HUES6 (cell line): ENCODE measurements around the gene TGFA.

Experiments used
- H3K27ac ChIP-seq: 2 replicates; pipeline ENCODE4 v1.7.0; 2013; ENCODE audit warnings: low read depth, mild to moderate bottlenecking, low read length, inconsistent platforms
- H3K27me3 ChIP-seq: 2 replicates; pipeline ENCODE4 v1.6.1; 2013; ENCODE audit warnings: low read length; ENCODE audit not compliant: control insufficient read depth, insufficient read depth
- H3K36me3 ChIP-seq: 2 replicates; pipeline ENCODE4 v1.6.1; 2013; ENCODE audit warnings: low read length; ENCODE audit not compliant: control insufficient read depth, insufficient read depth
- H3K4me1 ChIP-seq: 2 replicates; pipeline ENCODE4 v1.6.1; 2013; ENCODE audit warnings: low read length; ENCODE audit not compliant: control insufficient read depth, insufficient read depth
- H3K4me3 ChIP-seq: 2 replicates; pipeline ENCODE4 v1.5.1; 2013; ENCODE audit warnings: low read depth, low read length
- H3K9ac ChIP-seq: one replicate; pipeline ENCODE4 v1.6.1; 2013; ENCODE audit warnings: mild to moderate bottlenecking, low read length
- H3K9me3 ChIP-seq: 2 replicates; pipeline ENCODE4 v1.6.1; 2013; ENCODE audit warnings: low read depth, low read length; ENCODE audit not compliant: control insufficient read depth, insufficient read depth

Gene TGFA

GRCh38 chr2:70534183-70534836, 19.3 kb downstream of the TGFA start:
- peaks cover 9% of the 10 kb centered on the region; the same call in 1 of the 2 replicates for H3K4me1 ChIP-seq
- H3K4me3 ChIP-seq = no peak overlapping the region
- no peak overlapping the region for H3K27ac ChIP-seq
- peaks cover 10% of the 10 kb centered on the region; the same call in 1 of the 2 replicates for H3K9me3 ChIP-seq
- H3K36me3 ChIP-seq = no peaks in the 10 kb centered on the region
- H3K9ac ChIP-seq = no peak overlapping the region
- no peaks in the 10 kb centered on the region for H3K27me3 ChIP-seq

- Histone ChIP-seq H3K36me3 (no peaks in the 10 kb centered on the region), H3K9ac (no peak overlapping the region), H3K9me3 (peaks cover 7% of the 10 kb centered on the region; the same call in 1 of the 2 replicates), H3K4me3 (no peak overlapping the region), H3K27ac (no peak overlapping the region), H3K27me3 (no peaks in the 10 kb centered on the region), H3K4me1 (peaks cover 9% of the 10 kb centered on the region; the same call in 1 of the 2 replicates)
Measured at GRCh38 chr2:70532244-70532935, 21.2 kb downstream of the TGFA start.

DNA sequence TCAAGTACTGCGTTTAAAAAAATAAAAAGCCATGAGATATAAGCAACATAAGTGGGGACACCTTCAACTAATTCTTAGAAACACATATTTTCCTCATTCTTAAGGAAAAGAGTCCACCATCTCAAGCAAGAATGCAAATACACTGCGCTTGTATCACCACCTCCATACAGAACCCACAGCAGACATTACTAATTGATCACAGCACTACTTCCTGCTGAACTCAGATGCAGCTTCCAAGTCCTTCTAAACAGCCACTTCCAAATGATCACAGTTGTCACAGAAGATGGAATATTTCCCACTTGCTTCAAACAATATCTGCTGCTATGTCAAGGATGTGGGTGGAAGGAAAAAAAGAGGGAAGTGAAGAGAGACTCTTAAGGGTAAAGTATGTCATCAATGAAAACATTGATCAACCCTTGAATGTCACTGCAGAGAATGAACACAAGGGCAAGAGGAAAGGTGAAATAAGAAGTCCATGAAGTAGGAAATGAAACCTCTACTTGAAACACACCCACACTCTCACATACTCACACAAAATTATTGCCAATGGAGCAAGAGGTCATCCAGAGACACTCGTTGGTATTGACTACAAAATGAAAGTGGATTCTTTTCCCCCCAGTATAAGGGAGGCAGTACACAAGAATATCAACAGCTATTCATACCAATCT, 22.1 kb downstream of the TGFA start:
- H3K27me3 ChIP-seq = no peaks in the 10 kb centered on the region
- no peak overlapping the region for H3K27ac ChIP-seq
- peaks cover 9% of the 10 kb centered on the region; the same call in 1 of the 2 replicates for H3K4me1 ChIP-seq
- H3K4me3 ChIP-seq = no peak overlapping the region
- no peak overlapping the region for H3K9ac ChIP-seq
- H3K36me3 ChIP-seq = no peaks in the 10 kb centered on the region
- H3K9me3 ChIP-seq = peaks cover 7% of the 10 kb centered on the region; the same call in 1 of the 2 replicates

DNA sequence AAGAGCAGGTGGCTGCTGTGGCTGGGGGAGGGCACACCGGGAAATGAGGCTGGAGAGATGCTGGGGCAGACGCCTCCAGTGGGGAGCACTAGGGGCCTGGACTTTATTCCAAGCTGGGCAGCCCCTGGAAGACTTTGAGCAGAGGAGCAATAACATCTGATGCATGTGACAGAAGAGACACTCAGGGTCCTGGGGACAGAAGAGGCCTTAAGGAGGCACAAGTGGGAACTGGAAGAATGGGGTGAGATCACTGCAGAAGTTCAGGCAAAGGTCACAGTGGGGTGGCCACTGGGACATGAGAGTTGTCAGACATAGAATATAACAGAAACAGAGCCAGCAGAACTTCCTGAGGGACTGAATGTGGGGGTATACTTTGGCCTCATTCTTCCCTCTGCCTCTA, 24.0 kb downstream of the TGFA start:
- H3K9ac ChIP-seq = no peak overlapping the region
- no peaks in the 10 kb centered on the region for H3K36me3 ChIP-seq
- no peak overlapping the region for H3K27ac ChIP-seq
- H3K4me1 ChIP-seq = peaks cover 12% of the 10 kb centered on the region
- no peaks in the 10 kb centered on the region for H3K27me3 ChIP-seq
- peaks cover 7% of the 10 kb centered on the region; the same call in 1 of the 2 replicates for H3K9me3 ChIP-seq
- no peak overlapping the region for H3K4me3 ChIP-seq

GRCh38 chr2:70528929-70529328, 24.7 kb downstream of the TGFA start:
- Histone ChIP-seq H3K36me3 (no peaks in the 10 kb centered on the region), H3K4me3 (no peak overlapping the region), H3K27ac (no peak overlapping the region), H3K9ac (no peak overlapping the region), H3K27me3 (no peaks in the 10 kb centered on the region), H3K9me3 (peaks cover 7% of the 10 kb centered on the region; the same call in 1 of the 2 replicates), H3K4me1 (peaks cover 16% of the 10 kb centered on the region)

- no peaks in the 10 kb centered on the region for H3K27me3 ChIP-seq
- peaks cover 20% of the 10 kb centered on the region for H3K4me1 ChIP-seq
- peaks cover 7% of the 10 kb centered on the region; the same call in 1 of the 2 replicates for H3K9me3 ChIP-seq
- H3K36me3 ChIP-seq = no peaks in the 10 kb centered on the region
- H3K27ac ChIP-seq = no peak overlapping the region
- H3K4me3 ChIP-seq = no peak overlapping the region
- no peak overlapping the region for H3K9ac ChIP-seq
Measured at GRCh38 chr2:70528276-70528675, 25.4 kb downstream of the TGFA start.

- Histone ChIP-seq H3K4me3 (no peak overlapping the region), H3K9me3 (peaks cover 7% of the 10 kb centered on the region; the same call in 1 of the 2 replicates), H3K27me3 (no peaks in the 10 kb centered on the region), H3K36me3 (no peaks in the 10 kb centered on the region), H3K9ac (no peak overlapping the region), H3K27ac (no peak overlapping the region), H3K4me1 (peaks cover 18% of the 10 kb centered on the region)
Measured at GRCh38 chr2:70527447-70528080, 26.1 kb downstream of the TGFA start.

- Histone ChIP-seq H3K4me3 (no peak overlapping the region), H3K27ac (no peak overlapping the region), H3K27me3 (no peaks in the 10 kb centered on the region), H3K9me3 (peaks cover 2% of the 10 kb centered on the region; the same call in 1 of the 2 replicates), H3K9ac (no peak overlapping the region), H3K4me1 (peaks cover 15% of the 10 kb centered on the region), H3K36me3 (no peaks in the 10 kb centered on the region)
Measured at GRCh38 chr2:70526126-70526525, 27.5 kb downstream of the TGFA start.

DNA sequence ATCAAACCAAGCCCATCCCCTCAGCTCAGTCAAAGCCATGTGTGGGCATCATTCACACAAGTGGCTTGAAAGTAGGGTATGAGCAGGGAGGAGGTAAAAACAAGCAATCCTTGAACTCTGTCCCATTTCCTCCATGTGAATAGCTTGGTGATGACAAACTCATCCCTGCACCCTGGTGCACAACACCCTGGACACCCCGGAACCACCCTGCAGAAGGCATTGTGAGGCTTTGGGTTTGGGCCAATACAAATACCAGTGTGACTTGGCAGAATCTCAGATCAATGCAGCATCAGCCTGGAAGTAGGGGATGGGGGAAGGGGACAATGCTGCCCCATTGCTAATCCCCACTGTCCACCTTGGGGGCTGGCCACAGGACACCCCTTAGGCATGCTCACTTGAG, 28.6 kb downstream of the TGFA start:
- Histone ChIP-seq H3K36me3 (no peaks in the 10 kb centered on the region), H3K9ac (no peak overlapping the region), H3K4me3 (no peak overlapping the region), H3K27me3 (no peaks in the 10 kb centered on the region), H3K9me3 (no peaks in the 10 kb centered on the region), H3K4me1 (peaks cover 15% of the 10 kb centered on the region), H3K27ac (no peak overlapping the region)

- Histone ChIP-seq H3K36me3 (no peaks in the 10 kb centered on the region), H3K27me3 (no peaks in the 10 kb centered on the region), H3K9ac (peak overlapping the region; percentile 19), H3K4me1 (peaks cover 15% of the 10 kb centered on the region), H3K27ac (no peak overlapping the region), H3K9me3 (no peaks in the 10 kb centered on the region), H3K4me3 (no peak overlapping the region; the same call in 1 of the 2 replicates)
Measured at GRCh38 chr2:70523996-70524965, 29.3 kb downstream of the TGFA start.
